HG03280 (cell line): ENCODE measurements around the gene IQCE.
"Not testable (repeated sequence)": the region's sequence is repeated elsewhere in the genome, so short reads cannot be mapped to it uniquely, and the experiment has no call there.

Source experiments
- ATAC-seq: cut with Tn5 transposase; IDR thresholded peaks from one replicate; pipeline ENCODE4 v1.9.1; 2021; ENCODE audit warnings: mild to moderate bottlenecking, moderate library complexity; ENCODE audit not compliant: unreplicated experiment

Gene IQCE

DNA sequence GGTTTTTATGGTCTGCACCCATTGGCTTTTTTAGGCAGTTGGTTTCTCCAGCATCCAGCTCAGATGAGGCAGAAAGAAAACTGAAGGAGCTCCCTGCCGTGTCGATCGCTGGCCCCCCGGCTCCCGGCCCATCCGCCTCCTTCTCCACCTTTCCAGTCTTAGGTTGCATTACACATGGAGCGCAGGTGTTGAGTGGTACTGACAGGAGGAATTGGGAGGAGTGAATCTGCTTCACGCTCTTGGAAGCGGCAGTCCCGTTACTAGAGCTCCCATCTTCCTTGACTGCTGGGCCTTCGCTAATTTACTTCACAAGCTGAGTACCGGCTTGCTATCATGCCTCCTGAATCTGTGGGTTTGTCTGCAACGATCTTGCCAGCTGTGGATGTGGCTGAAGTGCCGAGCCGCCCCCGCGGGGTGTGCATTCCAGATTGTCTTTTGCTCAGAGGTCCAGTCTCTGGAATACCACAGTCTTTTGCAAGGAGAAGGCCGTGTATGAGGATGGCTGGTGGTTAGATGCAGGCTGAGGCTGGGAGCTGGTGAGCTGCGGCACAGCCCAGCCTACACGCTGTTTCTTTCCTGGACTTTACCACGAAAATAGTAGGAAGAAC is 17.1 kb downstream of the IQCE start:
- ATAC-seq = no peak

DNA sequence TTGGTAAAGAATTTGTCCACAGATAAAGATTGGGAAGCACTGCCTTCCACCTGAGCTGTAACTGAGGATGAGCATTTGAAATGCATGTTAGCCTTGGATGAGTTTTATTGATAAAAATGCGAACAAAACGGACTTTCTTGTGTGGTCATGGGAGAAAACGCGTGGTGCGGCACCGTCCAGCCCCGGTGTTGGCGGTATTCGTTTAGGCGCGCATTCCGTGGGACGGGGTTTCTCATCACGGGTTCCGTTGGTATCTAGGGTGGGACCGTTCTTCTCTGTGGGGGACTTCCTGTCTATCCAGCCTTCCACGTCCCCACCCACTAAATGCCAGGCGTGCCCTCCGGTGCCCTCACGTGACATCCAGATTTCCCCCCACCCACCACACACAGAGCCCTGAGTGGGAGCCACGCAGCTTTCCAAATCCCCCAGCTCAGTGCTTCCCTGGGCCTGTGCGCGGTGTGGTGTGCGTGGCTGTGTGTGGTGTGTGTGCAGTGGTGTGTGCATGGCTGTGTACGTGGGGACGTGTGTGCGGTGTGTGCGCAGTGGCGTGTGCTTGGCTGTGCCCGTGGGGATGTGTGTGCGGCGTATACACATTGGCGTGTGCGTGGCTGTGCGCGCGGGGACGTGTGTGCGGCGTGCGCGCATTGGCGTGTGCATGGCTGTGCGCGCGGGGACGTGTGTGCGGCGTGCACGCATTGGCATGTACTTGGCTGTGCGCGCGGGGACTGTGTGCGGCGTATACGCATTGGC is 18.1 kb downstream of the IQCE start:
- no peak for ATAC-seq

DNA sequence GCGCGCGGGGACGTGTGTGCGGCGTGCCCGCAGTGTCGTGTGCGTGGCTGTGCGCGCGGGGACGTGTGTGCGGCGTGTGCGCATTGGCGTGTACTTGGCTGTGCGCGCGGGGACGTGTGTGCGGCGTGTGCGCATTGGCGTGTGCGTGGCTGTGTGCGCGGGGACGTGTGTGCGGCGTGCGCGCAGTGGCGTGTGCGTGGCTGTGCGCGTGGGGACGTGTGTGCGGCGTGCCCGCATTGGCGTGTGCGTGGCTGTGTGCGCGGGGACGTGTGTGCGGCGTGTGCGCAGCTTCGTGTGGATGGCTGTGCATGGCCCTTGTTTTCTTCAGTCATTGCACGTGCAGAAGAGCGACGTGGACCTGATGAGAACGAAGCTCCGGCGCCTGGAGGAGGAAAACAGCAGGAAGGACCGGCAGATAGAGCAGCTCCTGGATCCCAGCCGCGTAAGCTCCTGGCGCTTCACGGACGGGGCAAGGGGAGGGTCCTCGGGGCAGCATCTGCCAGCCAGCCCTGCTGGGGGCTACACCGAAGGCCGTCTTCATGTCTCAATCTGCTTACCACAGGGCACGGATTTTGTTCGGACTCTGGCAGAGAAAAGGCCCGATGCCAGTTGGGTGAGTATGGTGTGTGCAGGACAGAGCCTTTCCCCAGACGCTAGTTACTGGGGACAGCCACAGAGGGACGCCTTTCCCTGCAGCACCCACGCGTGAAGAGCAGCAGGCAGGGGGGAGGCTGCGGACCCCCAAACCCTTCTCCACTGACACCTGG is 19.3 kb downstream of the IQCE start:
- ATAC-seq = no peak

DNA sequence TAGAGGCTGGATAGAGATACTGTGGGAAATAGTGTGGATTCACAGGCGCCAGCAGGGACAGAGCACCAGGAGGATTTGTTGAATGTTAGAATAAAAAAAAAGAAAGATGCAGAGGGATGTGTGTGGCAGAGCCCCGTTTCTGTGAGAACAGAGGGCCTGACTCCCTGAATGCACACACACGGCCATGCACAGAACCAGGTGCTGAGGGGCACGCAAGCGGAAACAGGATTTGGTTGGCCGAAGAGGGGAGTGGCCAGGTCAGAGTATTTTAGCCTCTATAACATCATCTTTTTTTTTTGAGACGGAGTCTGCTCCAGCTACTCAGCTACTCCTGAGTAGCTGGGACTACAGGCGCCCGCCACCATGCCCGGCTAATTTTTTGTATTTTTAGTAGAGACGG is 21.9 kb downstream of the IQCE start:
- ATAC-seq = no peak

DNA sequence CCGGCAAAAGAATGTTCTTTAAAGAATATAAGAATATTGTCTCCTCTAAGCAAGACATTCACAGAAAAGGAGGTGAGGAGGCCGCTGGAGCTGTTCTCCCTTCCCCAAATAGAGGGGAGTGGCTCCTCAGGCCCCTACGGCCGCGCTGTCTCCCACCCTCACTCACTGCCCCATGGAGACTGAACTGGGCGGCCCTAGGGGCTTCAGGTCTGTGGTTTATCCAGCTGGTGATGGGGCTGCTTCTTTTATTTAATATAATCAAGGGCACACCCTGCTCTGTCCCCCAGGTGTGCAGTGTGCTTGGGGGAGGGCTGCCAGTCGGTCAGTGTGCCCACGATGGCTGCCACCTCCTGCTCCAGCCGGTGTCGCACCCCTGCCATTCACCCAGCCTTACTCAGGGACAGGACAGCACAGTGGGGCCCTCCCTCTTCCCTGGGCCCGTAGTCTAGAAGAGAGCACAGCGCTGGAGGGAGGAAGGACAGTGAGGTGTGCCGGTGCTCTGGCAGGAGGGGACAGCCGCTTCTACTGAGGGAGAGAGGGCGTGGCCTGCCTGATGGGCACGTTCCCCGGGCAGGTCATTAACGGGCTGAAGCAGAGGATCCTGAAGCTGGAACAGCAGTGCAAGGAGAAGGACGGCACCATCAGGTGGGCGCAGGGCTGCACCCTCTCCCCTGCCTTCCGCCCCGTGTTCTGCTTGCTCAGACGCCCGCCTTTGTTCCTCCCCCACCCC is 23.4 kb downstream of the IQCE start:
- no peak for ATAC-seq

DNA sequence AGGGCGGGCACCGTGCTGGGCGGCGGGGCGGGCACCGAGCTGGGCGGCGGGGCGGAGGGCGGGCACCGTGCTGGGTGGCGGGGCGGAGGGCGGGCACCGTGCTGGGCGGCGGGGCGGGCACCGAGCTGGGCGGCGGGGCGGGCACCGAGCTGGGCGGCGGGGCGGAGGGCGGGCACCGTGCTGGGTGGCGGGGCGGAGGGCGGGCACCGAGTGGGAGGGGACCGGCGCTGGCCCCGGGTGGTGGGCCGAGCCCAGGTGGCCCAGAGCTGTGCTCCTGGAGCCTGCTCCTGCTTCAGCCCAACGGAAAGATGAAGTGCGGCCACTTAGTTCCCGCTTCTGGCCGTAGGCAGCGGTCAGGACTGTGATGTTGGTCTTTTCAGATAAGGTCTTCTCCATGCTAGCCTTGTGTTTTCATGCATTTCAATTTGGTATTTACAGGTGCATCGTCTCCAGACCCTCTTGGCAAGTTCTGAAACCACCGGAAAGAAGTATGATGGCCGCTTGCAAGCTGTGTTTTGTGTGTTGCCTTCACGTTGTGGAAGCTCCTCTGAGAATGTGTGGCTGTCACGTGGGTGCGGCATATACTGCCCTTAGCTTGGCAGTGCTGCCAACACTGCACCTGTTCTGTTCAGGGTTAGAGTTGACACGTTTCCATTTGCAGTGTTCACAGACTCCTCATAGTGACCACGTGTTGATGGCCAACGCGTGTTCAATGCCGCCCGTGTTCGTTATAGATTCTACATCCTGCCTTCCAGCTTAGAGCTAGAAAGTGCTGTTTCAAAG is 25.2 kb downstream of the IQCE start:
- ATAC-seq = no peak

DNA sequence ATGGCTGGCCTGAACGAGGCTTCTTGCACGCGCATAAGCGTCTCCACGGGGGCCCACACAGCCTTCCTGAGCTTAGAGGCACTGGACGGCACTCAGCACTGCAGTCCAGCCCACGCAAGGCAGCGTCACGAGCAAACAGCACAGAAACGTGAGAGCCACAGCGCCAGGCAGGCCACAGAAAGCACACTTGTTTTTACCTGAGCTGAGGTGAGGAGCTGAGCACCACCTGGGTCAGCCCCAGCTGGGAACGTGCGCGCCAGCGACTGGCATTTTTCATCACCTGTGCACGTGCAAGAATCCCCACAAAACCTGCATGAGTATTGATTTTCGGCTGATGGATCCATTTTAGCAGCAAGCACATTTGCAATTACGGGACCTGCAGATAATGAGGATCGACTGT is 26.7 kb downstream of the IQCE start:
- no peak for ATAC-seq

DNA sequence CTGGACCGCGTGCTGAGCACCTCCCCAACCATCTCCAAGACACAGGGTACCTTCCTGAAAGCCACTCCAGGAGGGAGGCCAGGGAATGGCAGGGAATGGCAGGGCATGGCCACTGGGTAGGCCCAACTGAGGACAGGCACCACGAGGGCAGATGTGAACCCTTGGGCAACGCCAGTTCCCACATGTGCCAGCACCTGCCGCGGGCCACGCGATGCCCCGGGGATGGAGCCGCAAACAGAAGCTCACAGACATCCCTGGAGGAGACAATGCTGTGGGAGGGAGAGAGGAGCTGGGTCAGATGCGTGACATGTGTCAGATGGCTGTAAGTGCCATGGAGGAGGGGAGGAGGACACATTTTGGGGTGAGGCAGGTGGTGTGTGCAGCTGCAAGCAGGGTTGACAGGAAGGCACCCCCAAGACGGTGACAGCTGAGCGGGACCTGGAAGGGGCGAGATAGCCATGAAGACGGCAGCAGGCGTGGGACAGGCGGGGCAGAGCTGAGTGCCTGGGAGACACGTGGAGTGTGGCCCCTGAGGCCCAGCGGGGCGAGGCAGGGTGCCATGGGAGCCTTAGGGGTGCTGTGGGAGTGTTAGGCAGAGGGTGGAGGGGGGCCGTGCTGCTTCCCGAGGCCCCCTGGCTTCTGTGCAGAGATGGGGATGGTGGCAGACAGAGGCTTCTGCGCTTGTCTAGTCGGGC is 27.7 kb downstream of the IQCE start:
- no peak for ATAC-seq

DNA sequence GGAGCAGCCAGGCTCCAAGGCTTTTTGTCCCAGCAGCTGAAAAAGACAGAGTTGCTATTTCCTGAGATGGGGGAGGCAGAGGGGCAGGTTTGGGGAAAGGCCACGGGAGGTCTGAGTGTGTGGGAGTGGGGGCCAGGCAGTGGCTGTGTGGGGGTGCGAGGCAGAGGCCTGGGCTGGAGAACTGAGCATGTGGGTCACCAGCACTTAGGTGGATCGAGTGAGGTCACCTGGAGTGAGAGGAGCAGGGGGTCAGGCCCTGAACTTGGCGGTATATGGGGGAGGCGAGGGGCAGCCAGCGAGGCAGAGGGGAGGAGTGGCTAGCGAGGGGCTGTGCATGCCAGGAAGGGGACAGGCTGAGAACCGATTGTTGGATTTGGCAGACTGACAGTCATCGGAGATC is 28.4 kb downstream of the IQCE start:
- ATAC-seq = no peak

DNA sequence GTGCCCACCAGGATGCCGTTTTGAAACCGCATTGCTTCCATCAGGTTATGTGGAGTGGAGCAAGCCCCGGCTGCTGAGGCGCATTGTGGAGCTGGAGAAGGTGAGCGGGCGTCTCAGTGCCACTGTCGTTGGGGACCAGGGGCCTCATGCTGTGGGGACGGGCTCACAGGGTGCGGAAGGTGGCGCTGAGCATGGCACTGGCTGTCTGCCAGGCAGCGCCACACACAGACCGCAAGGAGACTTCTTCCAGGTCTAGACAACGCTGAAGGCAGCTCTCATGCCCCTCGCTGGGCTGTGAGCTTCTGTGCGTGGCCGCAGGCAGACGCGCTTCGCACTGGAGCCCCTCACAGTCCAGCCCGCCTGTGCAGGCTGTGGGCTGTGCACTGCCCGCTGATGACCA is 29.0 kb downstream of the IQCE start:
- ATAC-seq = no peak

DNA sequence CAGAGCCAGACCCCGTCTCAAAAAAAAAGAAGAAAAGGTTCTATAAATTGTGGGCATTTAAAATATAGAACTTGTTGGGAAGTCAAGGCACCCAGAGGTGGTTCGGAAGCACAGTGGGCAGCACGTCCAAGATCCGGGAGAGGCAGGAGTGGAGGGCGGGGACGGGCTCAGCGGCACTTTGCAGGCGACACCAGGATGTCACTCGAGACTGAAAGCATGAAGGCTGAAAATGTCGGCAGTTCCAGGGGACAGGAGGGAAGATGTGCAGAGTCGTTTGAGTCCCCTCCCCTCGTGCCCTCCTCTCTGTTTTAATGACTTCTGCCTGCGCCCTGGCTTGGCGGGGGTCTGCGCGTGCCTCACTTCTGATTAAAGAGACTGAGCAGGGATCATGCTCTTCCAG is 30.6 kb downstream of the IQCE start:
- ATAC-seq = no peak

DNA sequence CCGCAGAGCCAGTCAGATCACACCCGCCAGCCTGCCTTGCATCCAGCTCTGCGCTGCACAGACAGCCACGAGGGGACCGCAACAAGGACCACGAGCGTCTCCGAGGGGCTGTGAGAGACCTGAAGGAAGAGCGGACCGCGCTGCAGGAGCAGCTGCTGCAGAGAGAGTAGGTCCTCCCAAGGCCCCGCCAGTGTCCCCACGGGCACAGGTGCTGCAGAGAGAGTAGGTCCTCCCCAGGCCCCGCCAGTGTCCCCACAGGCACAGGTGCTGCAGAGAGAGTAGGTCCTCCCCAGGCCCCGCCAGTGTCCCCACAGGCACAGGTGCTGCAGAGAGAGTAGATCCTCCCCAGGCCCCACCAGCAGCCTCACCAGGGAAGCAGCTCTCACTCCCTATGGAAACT is 31.2 kb downstream of the IQCE start:
- not testable (repeated sequence) for ATAC-seq

DNA sequence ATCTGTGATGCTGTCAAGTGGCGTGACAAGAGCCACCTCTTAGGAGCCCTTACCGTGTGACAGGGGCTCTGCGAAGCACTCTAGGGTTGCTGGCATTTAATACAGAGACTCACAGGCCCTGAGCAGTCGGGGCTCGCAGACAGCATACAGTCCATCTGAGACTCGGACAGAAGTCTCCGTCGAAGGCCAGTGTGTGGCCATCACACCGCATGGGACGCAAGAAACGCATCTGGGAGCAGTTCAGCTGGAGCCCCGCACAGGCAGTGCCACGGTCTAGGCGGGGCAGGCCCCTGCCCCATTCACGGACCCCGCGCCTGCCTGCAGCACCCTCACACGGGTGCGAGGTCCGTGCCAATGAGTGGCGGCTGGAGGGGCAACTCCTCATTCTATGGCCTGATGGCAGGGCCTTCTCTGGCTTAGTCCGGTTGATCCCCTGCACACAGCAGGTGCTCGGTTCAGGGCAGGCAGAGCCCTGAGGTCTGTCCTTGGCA is 33.6 kb downstream of the IQCE start:
- ATAC-seq = no peak

DNA sequence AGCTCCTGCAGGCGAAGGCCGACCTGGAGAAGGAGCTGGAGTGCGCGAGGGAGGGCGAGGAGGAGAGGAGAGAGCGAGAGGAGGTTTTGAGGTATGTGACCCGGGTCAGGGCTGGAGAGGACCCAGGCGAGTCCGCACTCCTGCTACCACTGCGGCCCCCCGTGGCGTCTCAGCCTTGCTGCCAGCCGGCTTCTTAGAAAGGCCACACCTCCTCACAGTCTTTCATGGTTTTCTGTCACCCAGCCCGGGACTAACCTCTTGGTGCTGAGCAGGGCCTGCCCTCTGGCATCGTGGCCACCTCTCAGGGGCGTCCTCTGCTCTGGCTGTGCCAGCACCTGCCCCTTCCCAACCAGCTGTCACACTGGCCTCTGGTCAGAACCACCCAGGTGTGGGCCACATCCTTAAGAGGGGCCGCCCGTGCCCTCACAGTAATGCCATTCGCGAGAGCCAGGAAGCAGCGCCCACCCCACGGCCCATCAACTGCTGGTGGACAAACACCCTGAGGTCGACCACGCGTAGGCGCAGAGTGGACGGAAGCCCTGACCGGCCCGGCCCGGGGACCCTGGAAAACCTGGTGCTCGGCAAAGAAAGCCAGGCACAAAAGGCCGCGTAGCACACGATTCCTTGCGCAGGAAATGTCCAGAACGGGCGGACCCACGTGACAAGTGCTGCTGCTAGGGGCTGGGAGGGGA is 34.4 kb downstream of the IQCE start:
- no peak for ATAC-seq

DNA sequence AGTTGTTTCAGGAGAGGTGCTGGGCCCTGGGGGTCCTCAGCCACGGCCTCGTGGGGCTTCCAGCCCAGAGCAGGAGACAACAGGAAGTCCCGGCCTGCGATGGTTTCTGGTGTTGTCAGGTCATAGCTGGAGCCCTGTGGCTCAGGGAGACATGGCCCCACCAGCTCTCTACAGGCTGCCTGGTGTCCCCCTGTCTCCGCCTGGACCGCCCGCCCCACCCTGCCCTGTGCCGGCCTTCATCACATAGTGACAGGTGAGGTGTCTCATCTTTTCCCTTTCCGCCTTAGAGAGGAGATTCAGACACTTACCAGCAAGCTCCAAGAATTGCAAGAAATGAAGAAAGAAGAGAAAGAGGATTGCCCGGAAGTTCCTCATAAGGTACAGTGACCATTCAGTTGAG is 35.8 kb downstream of the IQCE start:
- ATAC-seq = no peak

DNA sequence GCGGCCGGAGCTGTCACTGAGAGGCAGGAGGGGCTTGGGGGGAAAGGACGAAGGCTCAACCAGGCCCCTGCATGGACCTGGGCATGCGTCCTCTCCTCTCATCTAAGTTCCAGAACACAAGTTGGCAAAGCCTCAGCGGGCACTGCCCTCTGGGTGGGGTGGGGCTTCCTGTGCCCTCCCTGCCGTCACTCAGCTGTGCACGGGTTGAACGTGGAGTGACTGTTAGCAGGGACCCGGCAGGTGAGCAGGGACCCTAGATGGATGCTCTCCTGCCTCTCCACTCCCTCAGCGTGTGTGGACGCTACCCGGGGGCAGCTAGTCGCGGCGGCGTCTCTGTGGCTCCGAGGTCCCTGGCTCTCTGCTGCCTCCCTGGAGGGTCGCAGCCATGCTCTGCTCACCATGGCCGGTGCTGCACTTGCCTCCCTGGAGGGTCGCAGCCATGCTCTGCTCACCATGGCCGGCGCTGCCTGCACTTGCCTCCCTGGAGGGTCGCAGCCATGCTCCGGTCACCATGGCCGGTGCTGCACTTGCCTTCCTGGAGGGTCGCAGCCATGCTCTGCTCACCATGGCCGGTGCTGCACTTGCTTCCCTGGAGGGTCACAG is 36.6 kb downstream of the IQCE start:
- no peak for ATAC-seq

DNA sequence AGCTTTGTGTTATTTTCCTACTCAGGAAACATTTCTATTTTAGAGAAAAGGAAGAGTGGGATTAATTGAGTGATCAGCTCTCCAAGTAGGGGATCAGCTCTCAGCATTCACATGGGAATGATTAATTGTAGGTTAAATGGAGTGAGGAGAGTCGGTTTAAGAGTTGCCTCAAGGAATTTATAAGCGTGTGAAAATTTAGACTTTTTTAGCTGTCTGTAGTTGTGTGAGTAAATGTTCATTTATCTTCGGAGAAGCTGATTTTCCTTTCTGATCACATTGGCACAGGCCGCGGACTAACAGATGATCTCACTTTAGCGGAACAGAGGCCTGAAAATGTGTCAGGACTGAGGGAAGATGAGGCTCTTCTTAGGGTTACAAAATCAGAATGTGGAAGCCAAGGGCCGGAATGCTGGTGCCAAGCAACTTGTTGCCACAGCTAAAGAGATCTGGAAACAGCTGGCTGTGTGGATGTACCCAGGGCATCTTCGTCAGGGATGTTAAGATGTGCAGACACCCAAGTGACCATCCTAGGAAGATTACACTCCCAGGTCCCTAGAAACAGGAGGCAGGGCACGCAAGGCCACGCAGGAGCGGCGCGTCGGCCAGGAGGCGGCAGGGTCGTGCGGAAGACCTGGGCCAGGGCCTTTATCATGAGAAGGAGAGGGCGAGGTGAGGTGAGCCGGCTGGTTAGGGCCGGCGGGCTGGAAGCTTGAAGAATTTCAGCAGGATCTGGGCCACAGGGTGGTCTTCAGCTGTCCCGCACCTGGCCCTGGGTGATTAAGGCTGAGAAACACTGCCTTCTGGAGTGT is 37.9 kb downstream of the IQCE start:
- no peak for ATAC-seq

DNA sequence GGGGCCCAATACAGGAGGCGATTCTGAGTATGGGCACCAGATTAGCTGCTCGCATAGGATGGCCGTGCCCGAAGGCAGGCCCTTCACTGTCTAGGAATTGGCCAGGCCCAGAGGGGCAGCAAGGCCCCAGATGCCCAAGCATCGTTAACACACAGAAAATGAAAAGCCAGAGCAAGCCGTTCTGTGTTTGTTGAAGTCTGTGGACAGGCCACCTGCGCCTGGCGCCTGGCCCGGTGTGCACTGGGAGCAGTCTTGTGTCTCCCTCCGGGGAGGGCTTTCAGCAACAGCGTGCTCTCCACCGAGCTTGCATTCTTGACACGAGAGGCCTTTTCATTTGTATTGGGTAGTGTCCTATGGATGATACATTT is 38.5 kb downstream of the IQCE start:
- ATAC-seq = no peak
